ENCODE results near the gene GPC5. TPM values are rescaled to one million over a fixed set of nuclear protein-coding genes. Genes with fewer than 3 reads are reported as not detected.

Gene GPC5
- total RNA-seq, 1 donor from 2014 or later = 0.17 TPM

GRCh38 chr13:92101801-92102200 lies 703.4 kb downstream of the GPC5 start:
- H3K27me3 ChIP-seq (ENCODE audit: control insufficient read depth, insufficient read depth, low read length) = no peaks in the 10 kb centered on the region
- DNase-seq (ENCODE audit: low read depth) = no peak
- H3K4me3 ChIP-seq (ENCODE audit: low read depth, low read length) = no peak overlapping the region
- H3K36me3 ChIP-seq (ENCODE audit: control insufficient read depth, insufficient read depth, low read length) = no peaks in the 10 kb centered on the region
- TF ChIP-seq, protein P1, sequence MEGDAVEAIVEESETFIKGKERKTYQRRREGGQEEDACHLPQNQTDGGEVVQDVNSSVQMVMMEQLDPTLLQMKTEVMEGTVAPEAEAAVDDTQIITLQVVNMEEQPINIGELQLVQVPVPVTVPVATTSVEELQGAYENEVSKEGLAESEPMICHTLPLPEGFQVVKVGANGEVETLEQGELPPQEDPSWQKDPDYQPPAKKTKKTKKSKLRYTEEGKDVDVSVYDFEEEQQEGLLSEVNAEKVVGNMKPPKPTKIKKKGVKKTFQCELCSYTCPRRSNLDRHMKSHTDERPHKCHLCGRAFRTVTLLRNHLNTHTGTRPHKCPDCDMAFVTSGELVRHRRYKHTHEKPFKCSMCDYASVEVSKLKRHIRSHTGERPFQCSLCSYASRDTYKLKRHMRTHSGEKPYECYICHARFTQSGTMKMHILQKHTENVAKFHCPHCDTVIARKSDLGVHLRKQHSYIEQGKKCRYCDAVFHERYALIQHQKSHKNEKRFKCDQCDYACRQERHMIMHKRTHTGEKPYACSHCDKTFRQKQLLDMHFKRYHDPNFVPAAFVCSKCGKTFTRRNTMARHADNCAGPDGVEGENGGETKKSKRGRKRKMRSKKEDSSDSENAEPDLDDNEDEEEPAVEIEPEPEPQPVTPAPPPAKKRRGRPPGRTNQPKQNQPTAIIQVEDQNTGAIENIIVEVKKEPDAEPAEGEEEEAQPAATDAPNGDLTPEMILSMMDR (IDR thresholded peaks at IDR 0.05; ENCODE audit: insufficient read depth, low read length, poor library complexity, severe bottlenecking) = no peak

- DNase-seq (ENCODE audit: low read depth) = no peak
- TF ChIP-seq, protein P1 (IDR thresholded peaks at IDR 0.05; ENCODE audit: insufficient read depth, low read length, poor library complexity, severe bottlenecking) = no peak
- H3K36me3 ChIP-seq (ENCODE audit: control insufficient read depth, insufficient read depth, low read length) = no peaks in the 10 kb centered on the region
- no peak overlapping the region for H3K4me3 ChIP-seq (ENCODE audit: low read depth, low read length)
- no peaks in the 10 kb centered on the region for H3K27me3 ChIP-seq (ENCODE audit: control insufficient read depth, insufficient read depth, low read length)
Measured at GRCh38 chr13:92103689-92104153, 705.3 kb downstream of the GPC5 start.

DNA sequence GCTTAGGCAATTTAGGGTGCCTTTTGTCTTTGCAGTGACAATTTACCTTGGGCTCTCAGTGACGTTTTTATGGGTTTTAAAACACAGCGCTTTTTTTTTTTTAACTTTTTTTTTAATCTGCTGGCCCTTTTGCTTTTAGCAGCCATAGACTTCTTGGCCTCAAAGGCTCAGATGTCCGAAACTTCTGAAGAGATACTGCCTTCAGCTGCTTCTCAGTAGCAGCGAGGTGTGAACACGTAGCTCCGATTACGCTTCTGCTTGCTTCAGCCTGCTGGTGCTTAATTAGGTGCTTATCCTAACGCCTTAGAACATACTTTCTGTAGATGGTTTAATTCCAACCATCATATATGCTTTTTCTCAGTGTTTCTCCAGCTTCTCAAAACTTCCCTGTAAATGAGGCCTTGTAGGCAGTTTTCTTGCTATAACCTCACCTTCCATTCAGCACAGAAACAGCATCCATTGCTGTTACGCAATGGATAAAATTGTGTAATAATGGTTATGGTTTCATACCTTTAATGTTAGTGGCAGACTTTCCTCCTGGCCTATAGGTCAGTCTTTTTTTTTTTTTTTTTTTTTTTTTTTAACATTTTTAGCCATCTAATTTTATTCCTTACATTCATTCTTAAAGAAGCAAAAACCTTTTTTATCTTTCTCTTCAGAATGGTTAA lies 723.9 kb downstream of the GPC5 start:
- Histone ChIP-seq H3K4me3 (ENCODE audit: low read depth, low read length) (no peak overlapping the region), H3K36me3 (ENCODE audit: control insufficient read depth, insufficient read depth, low read length) (no peaks in the 10 kb centered on the region), H3K27me3 (ENCODE audit: control insufficient read depth, insufficient read depth, low read length) (no peaks in the 10 kb centered on the region)
- DNase-seq (ENCODE audit: low read depth) = no peak
- TF ChIP-seq, protein P1 (IDR thresholded peaks at IDR 0.05; ENCODE audit: insufficient read depth, low read length, poor library complexity, severe bottlenecking) = no peak

GRCh38 chr13:92126399-92126798 lies 728.0 kb downstream of the GPC5 start:
- TF ChIP-seq, protein P1 (IDR thresholded peaks at IDR 0.05; ENCODE audit: insufficient read depth, low read length, poor library complexity, severe bottlenecking) = no peak
- Histone ChIP-seq H3K36me3 (ENCODE audit: control insufficient read depth, insufficient read depth, low read length) (no peaks in the 10 kb centered on the region), H3K27me3 (ENCODE audit: control insufficient read depth, insufficient read depth, low read length) (no peaks in the 10 kb centered on the region), H3K4me3 (ENCODE audit: low read depth, low read length) (no peak overlapping the region)
- DNase-seq (ENCODE audit: low read depth) = no peak

DNA sequence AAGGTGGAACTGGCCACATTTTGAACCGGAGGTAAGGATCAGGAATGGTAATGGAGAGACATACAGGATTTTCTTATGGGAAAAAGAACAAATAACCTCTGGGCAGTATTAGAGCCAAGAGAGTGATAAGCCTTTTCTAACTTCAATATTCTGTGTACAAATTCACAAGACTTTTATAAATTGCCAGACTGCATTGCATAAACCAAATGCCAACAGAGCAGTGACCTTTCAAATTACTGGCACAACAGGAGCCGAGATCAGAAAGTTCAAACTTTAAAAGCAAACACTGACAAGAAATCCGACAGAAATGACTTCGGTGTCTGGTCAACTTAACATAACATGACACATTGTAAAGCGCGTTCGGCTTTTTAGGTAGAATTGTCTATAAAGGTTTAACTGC lies 737.1 kb downstream of the GPC5 start:
- Histone ChIP-seq H3K36me3 (ENCODE audit: control insufficient read depth, insufficient read depth, low read length) (no peaks in the 10 kb centered on the region), H3K27me3 (ENCODE audit: control insufficient read depth, insufficient read depth, low read length) (no peaks in the 10 kb centered on the region), H3K4me3 (ENCODE audit: low read depth, low read length) (no peak overlapping the region)
- DNase-seq (ENCODE audit: low read depth) = no peak
- TF ChIP-seq, protein P1 (IDR thresholded peaks at IDR 0.05; ENCODE audit: insufficient read depth, low read length, poor library complexity, severe bottlenecking) = no peak
